ENCODE measurements around the gene ERBB4. TPM values are rescaled to one million over a fixed set of nuclear protein-coding genes. Genes with fewer than 3 reads are reported as not detected.

The ERBB4 gene
- total RNA-seq, 1 experiment from 2014 or later = 40.6 TPM

GRCh38 chr2:211611621-211612020 lies 927.0 kb downstream of the ERBB4 start:
- Histone ChIP-seq H3K27ac (ENCODE audit: low read depth, low read length, poor library complexity, severe bottlenecking) (no peak overlapping the region), H3K9me3 (ENCODE audit: low read depth, low read length, poor library complexity, severe bottlenecking) (no peaks in the 10 kb centered on the region), H3K4me3 (ENCODE audit: low read depth, low read length, poor library complexity, severe bottlenecking) (no peak overlapping the region), H3K4me1 (ENCODE audit: insufficient read depth, low read length, poor library complexity, severe bottlenecking) (no peaks in the 10 kb centered on the region), H3K36me3 (ENCODE audit: insufficient read depth, low read length, poor library complexity, severe bottlenecking) (no peaks in the 10 kb centered on the region), H3K27me3 (replicated peaks; ENCODE audit: insufficient read depth, low read depth, low read length, poor library complexity) (no peaks in the 10 kb centered on the region)
- ChIA-PET CTCF (no interaction called here), POLR2A (ENCODE audit: low non-redundant PET) (no interaction called here)
- TF ChIP-seq EZH2 (IDR thresholded peaks at IDR 0.05; ENCODE audit: borderline replicate concordance, low read depth, low read length, poor library complexity, severe bottlenecking) (no peak), CTCF (conservative IDR thresholded peaks at IDR 0.05; ENCODE audit: low read depth, low read length) (no peak)
- intact Hi-C loops (cut with micrococcal nuclease; ENCODE audit: unreplicated experiment) = no loop called here
- no peak for DNase-seq (ENCODE audit: low spot score)
- no TSS peak for BruUV-seq (replicated peaks)

- H3K4me3 ChIP-seq (ENCODE audit: low read depth, low read length, poor library complexity, severe bottlenecking) = no peak overlapping the region
- intact Hi-C loops (cut with micrococcal nuclease; ENCODE audit: unreplicated experiment) = no loop called here
- no peaks in the 10 kb centered on the region for H3K4me1 ChIP-seq (ENCODE audit: insufficient read depth, low read length, poor library complexity, severe bottlenecking)
- H3K27me3 ChIP-seq (replicated peaks; ENCODE audit: insufficient read depth, low read depth, low read length, poor library complexity) = no peaks in the 10 kb centered on the region
- H3K9me3 ChIP-seq (ENCODE audit: low read depth, low read length, poor library complexity, severe bottlenecking) = no peaks in the 10 kb centered on the region
- TF ChIP-seq CTCF (conservative IDR thresholded peaks at IDR 0.05; ENCODE audit: low read depth, low read length) (no peak), EZH2 (IDR thresholded peaks at IDR 0.05; ENCODE audit: borderline replicate concordance, low read depth, low read length, poor library complexity, severe bottlenecking) (no peak)
- CTCF ChIA-PET = no interaction called here
- BruUV-seq (replicated peaks) = no TSS peak
- DNase-seq (ENCODE audit: low spot score) = no peak
- H3K27ac ChIP-seq (ENCODE audit: low read depth, low read length, poor library complexity, severe bottlenecking) = no peak overlapping the region
- POLR2A ChIA-PET (ENCODE audit: low non-redundant PET) = no interaction called here
- no peaks in the 10 kb centered on the region for H3K36me3 ChIP-seq (ENCODE audit: insufficient read depth, low read length, poor library complexity, severe bottlenecking)
These were observed 927.5 kb downstream of the ERBB4 start for GRCh38 chr2:211611061-211611518.

GRCh38 chr2:211609127-211609526 lies 929.5 kb downstream of the ERBB4 start:
- TF ChIP-seq EZH2 (IDR thresholded peaks at IDR 0.05; ENCODE audit: borderline replicate concordance, low read depth, low read length, poor library complexity, severe bottlenecking) (no peak), CTCF (conservative IDR thresholded peaks at IDR 0.05; ENCODE audit: low read depth, low read length) (no peak)

More at GRCh38 chr2:211609127-211609526, 929.5 kb downstream of the ERBB4 start:
- CTCF ChIA-PET = no interaction called here
- Histone ChIP-seq H3K36me3 (ENCODE audit: insufficient read depth, low read length, poor library complexity, severe bottlenecking) (no peaks in the 10 kb centered on the region), H3K27me3 (replicated peaks; ENCODE audit: insufficient read depth, low read depth, low read length, poor library complexity) (no peaks in the 10 kb centered on the region), H3K4me1 (ENCODE audit: insufficient read depth, low read length, poor library complexity, severe bottlenecking) (peaks cover 5% of the 10 kb centered on the region), H3K4me3 (ENCODE audit: low read depth, low read length, poor library complexity, severe bottlenecking) (no peak overlapping the region), H3K9me3 (ENCODE audit: low read depth, low read length, poor library complexity, severe bottlenecking) (no peaks in the 10 kb centered on the region), H3K27ac (ENCODE audit: low read depth, low read length, poor library complexity, severe bottlenecking) (no peak overlapping the region)
- no TSS peak for BruUV-seq (replicated peaks)
- POLR2A ChIA-PET (ENCODE audit: low non-redundant PET) = no interaction called here
- no peak for DNase-seq (ENCODE audit: low spot score)
- intact Hi-C loops (cut with micrococcal nuclease; ENCODE audit: unreplicated experiment) = no loop called here
